Thymus (tissue), 11 donors: Measurements from ENCODE around the gene DVL3. TPM values are rescaled to one million over a fixed set of nuclear protein-coding genes. Genes with fewer than 3 reads are reported as not detected.

Experiments used
- DNase-seq, 9 donors: peaks; one replicate each; pipeline ENCODE4 v3.0.0-alpha.2; 2013; ENCODE audit warnings: low spot score in 9 of 9, low read depth in 6 of 9, missing footprints in 1 of 9
- H3K27ac ChIP-seq, 2 donors: one replicate each; pipeline ENCODE4 v1.5.1; 2013; ENCODE audit warnings: control low read depth in 1 of 2, low read depth in 1 of 2, low read length in 1 of 2, mild to moderate bottlenecking in 1 of 2, moderate library complexity in 1 of 2
- H3K27me3 ChIP-seq, 2 donors: one replicate each; pipeline ENCODE4 v1.5.1; 2013; ENCODE audit warnings: low read length in 1 of 2; ENCODE audit not compliant: control insufficient read depth in 2 of 2, insufficient read depth in 1 of 2
- H3K36me3 ChIP-seq, 2 donors: one replicate each; pipeline ENCODE4 v1.5.1; 2013; ENCODE audit warnings: low read length in 1 of 2, mild to moderate bottlenecking in 1 of 2, moderate library complexity in 1 of 2; ENCODE audit not compliant: control insufficient read depth in 2 of 2, insufficient read depth in 2 of 2
- H3K4me1 ChIP-seq, 2 donors: one replicate each; pipeline ENCODE4 v1.5.1; 2013; ENCODE audit warnings: low read length in 2 of 2; ENCODE audit not compliant: control insufficient read depth in 2 of 2, insufficient read depth in 2 of 2
- H3K4me3 ChIP-seq, 2 donors: one replicate each; pipeline ENCODE4 v1.5.1; 2013; ENCODE audit warnings: low read length in 2 of 2, control low read depth in 1 of 2, mild to moderate bottlenecking in 1 of 2
- H3K9me3 ChIP-seq, 2 donors: one replicate each; pipeline ENCODE4 v1.5.1; 2013; ENCODE audit warnings: low read length in 1 of 2, mild to moderate bottlenecking in 1 of 2; ENCODE audit not compliant: control insufficient read depth in 2 of 2, insufficient read depth in 1 of 2
- WGBS: extraction: QIAGEN DNeasy Blood & Tissue Kit; methylation state at CpG from one replicate; pipeline ENCODE4 v1.1.7; 2013; 5-methylcytosine and 5-hydroxymethylcytosine counted together
- polyA plus RNA-seq: library from polyadenylated mRNA; stranded (reverse); fragments of 200-250 nt; gene quantifications from one replicate; pipeline ENCODE4 v1.2.3, GENCODE V29; 2013
- total RNA-seq: library from RNA; stranded (reverse); fragments of 120-200 nt; gene quantifications from one replicate; pipeline ENCODE4 v1.2.4, GENCODE V29; 2013
- donor health status: healthy.

Gene DVL3
- total and polyA plus RNA-seq, 2 donors, result 12.0 to 26.0 TPM

- Histone ChIP-seq H3K27me3 (no peaks in the 10 kb centered on the region), H3K36me3 (peaks cover 15 to 43% of the 10 kb centered on the region in 2 donors), H3K4me1 (peaks cover 13 to 19% of the 10 kb centered on the region in 2 donors), H3K27ac (no peak overlapping the region), H3K4me3 (no peak overlapping the region), H3K9me3 (no peaks in the 10 kb centered on the region)
- no peak for DNase-seq
- WGBS, result 96% methylated on average over 9 of the region's 9 CpGs
Measured at GRCh38 chr3:184171562-184171961, 16.4 kb downstream of the DVL3 start.

- no peak for DNase-seq
- H3K27me3 ChIP-seq, result no peaks in the 10 kb centered on the region
- H3K4me3 ChIP-seq, result no peak overlapping the region
- no peaks in the 10 kb centered on the region for H3K9me3 ChIP-seq
- H3K36me3 ChIP-seq, result peaks cover 22 to 42% of the 10 kb centered on the region in 2 donors
- peaks cover 16 to 28% of the 10 kb centered on the region in 2 donors for H3K4me1 ChIP-seq
- WGBS, result 96% methylated on average over 5 of the region's 5 CpGs
- no peak overlapping the region for H3K27ac ChIP-seq
Measured at GRCh38 chr3:184172681-184173373, 17.6 kb downstream of the DVL3 start.

DNA sequence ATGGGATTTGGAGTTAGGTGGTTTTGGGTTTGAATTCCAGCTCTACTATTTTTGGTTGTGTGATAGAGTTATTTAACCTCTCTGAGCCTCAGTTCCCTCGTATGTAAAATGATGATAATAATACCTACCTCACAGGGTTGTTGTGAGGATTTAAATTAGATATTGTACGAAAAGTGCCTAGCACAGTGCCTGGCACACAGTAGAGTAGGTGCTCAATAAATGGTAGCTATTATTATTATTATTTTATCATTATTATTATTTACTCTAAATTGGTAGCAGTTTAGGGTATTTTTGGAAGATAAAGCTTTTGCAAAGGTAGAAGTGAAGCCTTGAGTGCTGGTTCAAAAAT, 18.2 kb downstream of the DVL3 start:
- DNase-seq, result no peak
- no peak overlapping the region for H3K27ac ChIP-seq
- peaks cover 16 to 28% of the 10 kb centered on the region in 2 donors for H3K4me1 ChIP-seq
- 97% methylated on average over 2 of the region's 2 CpGs for WGBS
- no peaks in the 10 kb centered on the region for H3K9me3 ChIP-seq
- peaks cover 23 to 44% of the 10 kb centered on the region in 2 donors for H3K36me3 ChIP-seq
- H3K27me3 ChIP-seq, result no peaks in the 10 kb centered on the region
- H3K4me3 ChIP-seq, result no peak overlapping the region

- peaks cover 16 to 28% of the 10 kb centered on the region in 2 donors for H3K4me1 ChIP-seq
- H3K27me3 ChIP-seq, result no peaks in the 10 kb centered on the region
- DNase-seq, result peak in 2 of 9 donors; percentile 32 to 61
- peak overlapping the region in 1 of 2 donors; percentile 9 for H3K4me3 ChIP-seq
- WGBS, result 22% methylated on average over 4 of the region's 4 CpGs
- H3K36me3 ChIP-seq, result peaks cover 29 to 46% of the 10 kb centered on the region in 2 donors
- peak overlapping the region; percentile 37 to 46 for H3K27ac ChIP-seq
- H3K9me3 ChIP-seq, result no peaks in the 10 kb centered on the region
Measured at GRCh38 chr3:184174284-184174645, 19.1 kb downstream of the DVL3 start.

- Histone ChIP-seq H3K4me3 (peak within 1 kb of the TSS; percentile 84 to 99), H3K27ac (peak within 1 kb of the TSS; percentile 47 to 67), H3K36me3 (peaks cover 34 to 46% of the 10 kb centered on the region in 2 donors), H3K27me3 (no peaks in the 10 kb centered on the region), H3K9me3 (no peaks in the 10 kb centered on the region), H3K4me1 (peaks cover 16 to 28% of the 10 kb centered on the region in 2 donors)
- peak; percentile 94 to 99 (median 97) for DNase-seq
- WGBS, result under 1% methylated on average over 73 of the region's 73 CpGs
Measured at GRCh38 chr3:184174646-184175492, 19.7 kb downstream of the DVL3 start, which contains the start of gene AP2M1. TSS of gene AP2M1 (plus strand) at chr3:184174855. CDS start at chr3:184176994, 2,139 bp downstream.

- no peak for DNase-seq
- H3K4me1 ChIP-seq, result peaks cover 16 to 28% of the 10 kb centered on the region in 2 donors
Measured at GRCh38 chr3:184175506-184175905, 20.3 kb downstream of the DVL3 start.

DNA sequence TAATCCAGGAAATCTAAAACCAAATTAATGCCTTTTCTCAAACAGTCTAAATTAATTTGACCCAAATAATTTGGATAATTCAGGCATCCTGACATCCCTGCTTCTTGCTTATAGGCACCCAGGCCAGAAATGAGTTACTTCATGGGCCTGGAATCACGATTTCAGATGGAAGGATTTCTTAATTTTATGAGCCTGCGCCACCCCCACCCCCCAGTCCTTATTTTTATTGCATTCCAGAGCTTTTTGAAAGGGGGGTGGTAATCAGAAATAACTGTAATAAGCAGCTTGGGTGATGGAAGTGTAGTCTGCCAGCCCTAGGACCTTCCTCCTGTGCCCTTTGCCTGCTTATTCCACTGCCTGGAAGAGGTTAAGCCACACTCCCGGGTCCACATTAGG, 20.8 kb downstream of the DVL3 start:
- no peak for DNase-seq
- H3K36me3 ChIP-seq, result peaks cover 46% of the 10 kb centered on the region in 2 donors
- H3K27me3 ChIP-seq, result no peaks in the 10 kb centered on the region
- H3K9me3 ChIP-seq, result no peaks in the 10 kb centered on the region
- peak overlapping the region in 1 of 2 donors; percentile 20 for H3K27ac ChIP-seq
- peak overlapping the region; percentile 6 to 99 for H3K4me3 ChIP-seq
- WGBS, result 83% methylated on average over 3 of the region's 3 CpGs
- peaks cover 16 to 28% of the 10 kb centered on the region in 2 donors for H3K4me1 ChIP-seq

More at GRCh38 chr3:184175506-184175905, 20.3 kb downstream of the DVL3 start:
- Histone ChIP-seq H3K9me3 (no peaks in the 10 kb centered on the region), H3K27me3 (no peaks in the 10 kb centered on the region), H3K4me3 (peak overlapping the region; percentile 84 to 99), H3K27ac (peak overlapping the region in 1 of 2 donors; percentile 17), H3K36me3 (peaks cover 41 to 46% of the 10 kb centered on the region in 2 donors)
- whole genome bisulfite sequencing, result 41% methylated on average over 8 of the region's 8 CpGs

GRCh38 chr3:184176377-184177330, 21.5 kb downstream of the DVL3 start:
- DNase-seq, result no peak
- peaks cover 46 to 52% of the 10 kb centered on the region in 2 donors for H3K36me3 ChIP-seq
- H3K27me3 ChIP-seq, result no peaks in the 10 kb centered on the region
- peak overlapping the region; percentile 6 to 99 for H3K4me3 ChIP-seq
- peak overlapping the region in 1 of 2 donors; percentile 46 for H3K27ac ChIP-seq
- H3K4me1 ChIP-seq, result peaks cover 16 to 28% of the 10 kb centered on the region in 2 donors
- WGBS, result 85% methylated on average over 19 of the region's 19 CpGs
- H3K9me3 ChIP-seq, result no peaks in the 10 kb centered on the region
